Breast epithelium (tissue), 3 donors: ENCODE data around the gene KCNQ5.

ENCODE experiments used
- POLR2A ChIP-seq: fragments of 450-650 bp; IDR thresholded peaks from one replicate; pipeline ENCODE4 v1.6.1; 2016; ENCODE audit warnings: antibody characterized with exemption, mild to moderate bottlenecking, moderate library complexity
- POLR2AphosphoS5 ChIP-seq, 3 donors: sonication (generic); formaldehyde crosslinking; IDR thresholded peaks; one replicate each; pipeline ENCODE4 v1.6.1; 2017; ENCODE audit warnings: antibody characterized with exemption in 3 of 3
- TF ChIP-seq, protein P1 (sequence below), 3 donors: fragments of 450-650 bp; IDR thresholded peaks; one replicate each; pipeline ENCODE4 v1.5.1; 2016 to 2017; ENCODE audit warnings: antibody characterized with exemption in 3 of 3, mild to moderate bottlenecking in 3 of 3, moderate library complexity in 3 of 3

DNA sequence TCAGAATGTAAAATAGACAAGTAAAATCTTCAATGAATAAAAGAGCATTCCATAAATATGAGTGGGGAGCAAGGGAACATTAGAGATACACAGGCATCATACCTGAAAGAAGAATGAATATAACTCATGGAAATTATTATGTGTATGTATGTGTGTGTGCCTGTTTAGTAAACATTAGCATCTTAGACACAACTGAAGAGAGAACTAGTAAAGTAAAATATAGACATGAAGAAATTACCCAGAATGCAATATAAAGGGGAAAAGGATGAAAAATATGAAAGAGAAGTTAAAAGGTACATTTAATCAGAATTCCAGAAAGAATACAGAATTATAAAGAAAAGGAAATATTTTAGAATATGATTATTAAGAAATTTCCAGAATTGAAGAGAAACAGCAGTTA is 264.3 kb downstream of the KCNQ5 start:
- TF ChIP-seq POLR2A (no peak), POLR2AphosphoS5 (IDR thresholded peaks at IDR 0.05) (no peak)
- TF ChIP-seq, protein P1, sequence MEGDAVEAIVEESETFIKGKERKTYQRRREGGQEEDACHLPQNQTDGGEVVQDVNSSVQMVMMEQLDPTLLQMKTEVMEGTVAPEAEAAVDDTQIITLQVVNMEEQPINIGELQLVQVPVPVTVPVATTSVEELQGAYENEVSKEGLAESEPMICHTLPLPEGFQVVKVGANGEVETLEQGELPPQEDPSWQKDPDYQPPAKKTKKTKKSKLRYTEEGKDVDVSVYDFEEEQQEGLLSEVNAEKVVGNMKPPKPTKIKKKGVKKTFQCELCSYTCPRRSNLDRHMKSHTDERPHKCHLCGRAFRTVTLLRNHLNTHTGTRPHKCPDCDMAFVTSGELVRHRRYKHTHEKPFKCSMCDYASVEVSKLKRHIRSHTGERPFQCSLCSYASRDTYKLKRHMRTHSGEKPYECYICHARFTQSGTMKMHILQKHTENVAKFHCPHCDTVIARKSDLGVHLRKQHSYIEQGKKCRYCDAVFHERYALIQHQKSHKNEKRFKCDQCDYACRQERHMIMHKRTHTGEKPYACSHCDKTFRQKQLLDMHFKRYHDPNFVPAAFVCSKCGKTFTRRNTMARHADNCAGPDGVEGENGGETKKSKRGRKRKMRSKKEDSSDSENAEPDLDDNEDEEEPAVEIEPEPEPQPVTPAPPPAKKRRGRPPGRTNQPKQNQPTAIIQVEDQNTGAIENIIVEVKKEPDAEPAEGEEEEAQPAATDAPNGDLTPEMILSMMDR (IDR thresholded peaks at IDR 0.05), result no peak
